ENCODE data around the gene NAA30.

NAA30 gene

DNA sequence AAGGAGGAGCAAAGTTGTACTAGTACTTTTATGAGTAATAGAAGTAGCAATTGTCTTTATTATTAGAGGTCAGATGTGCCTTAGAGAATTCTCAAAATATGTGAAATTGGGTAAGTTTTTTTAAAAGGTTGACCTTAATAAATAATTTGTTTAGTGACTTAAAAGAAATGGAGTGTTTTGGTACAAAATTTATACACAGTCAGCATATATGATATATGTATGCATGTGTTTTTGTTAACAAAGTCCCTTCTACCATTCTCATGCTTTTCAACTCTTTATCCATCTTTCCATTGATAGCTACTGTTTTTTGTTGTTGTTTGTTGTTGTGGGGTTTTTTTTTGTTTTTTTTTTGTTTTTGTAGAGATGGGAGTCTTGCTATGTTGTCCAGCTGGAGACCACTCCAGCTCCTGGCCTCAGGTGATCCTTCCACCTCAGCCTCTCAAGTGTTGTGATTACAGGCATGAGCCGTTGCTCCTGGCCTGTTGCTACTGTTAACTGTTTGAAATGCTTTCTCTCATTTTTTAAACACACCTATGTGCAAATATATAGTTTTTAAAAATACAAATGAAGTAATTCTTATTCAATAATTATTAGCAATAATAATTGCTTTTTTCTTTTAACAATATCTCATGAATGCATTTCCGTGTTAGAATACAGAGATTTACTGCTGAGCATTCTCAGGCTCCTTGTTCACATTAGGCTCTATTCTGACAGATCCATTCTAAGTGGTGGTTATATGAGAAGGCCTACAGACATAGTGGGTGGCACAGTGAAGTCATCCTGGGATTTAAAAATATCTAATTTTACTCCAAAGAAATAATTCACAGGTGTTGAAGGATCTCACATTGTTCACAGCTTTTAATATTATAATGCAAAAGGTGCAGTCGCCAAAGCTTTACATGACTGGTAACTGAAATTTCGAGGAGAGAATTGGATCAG lies 10.4 kb downstream of the NAA30 start:
- DNase-seq, result no peak

GRCh38 chr14:57401501-57401900 lies 11.1 kb downstream of the NAA30 start:
- no peak for DNase-seq

GRCh38 chr14:57402173-57402852 lies 11.9 kb downstream of the NAA30 start:
- no peak for DNase-seq

DNA sequence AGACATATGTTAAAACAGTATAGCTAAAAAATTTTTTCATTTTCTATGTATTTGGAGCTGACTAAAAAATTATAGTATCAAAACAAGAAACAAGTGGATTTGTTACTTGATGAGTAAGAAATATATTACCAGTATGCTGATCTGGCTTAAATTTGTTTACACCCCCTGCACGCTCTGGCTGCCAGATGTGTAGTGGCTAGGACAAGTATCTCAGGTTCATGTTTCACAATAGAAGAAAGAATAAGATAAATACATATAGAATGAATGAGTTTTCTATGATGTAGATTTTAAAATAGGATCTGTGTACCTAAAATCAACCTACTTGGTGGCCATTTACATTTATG lies 13.1 kb downstream of the NAA30 start:
- no peak for DNase-seq

DNA sequence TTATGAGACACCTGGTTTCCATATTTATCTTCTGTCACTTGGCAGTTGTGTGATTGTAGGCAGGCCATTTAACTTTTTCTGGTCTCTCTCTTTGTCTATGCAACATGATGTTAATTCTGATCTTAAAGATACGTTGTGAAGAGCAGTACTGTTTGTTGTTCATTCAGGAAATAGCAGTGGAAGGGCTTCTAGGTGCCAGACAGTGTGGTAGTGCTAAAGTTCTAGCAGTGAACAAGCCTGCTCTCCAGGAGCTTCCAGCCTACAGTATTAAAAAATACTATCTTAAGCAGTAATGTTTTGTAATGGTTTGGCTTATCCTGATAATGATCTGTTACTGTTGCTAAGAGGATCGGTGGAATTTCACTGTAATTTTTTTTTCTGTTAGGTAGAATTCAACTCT lies 15.2 kb downstream of the NAA30 start:
- DNase-seq, result no peak

GRCh38 chr14:57408037-57408436 lies 17.7 kb downstream of the NAA30 start:
- no peak for DNase-seq

GRCh38 chr14:57408634-57409033 lies 18.2 kb downstream of the NAA30 start:
- no peak for DNase-seq

DNA sequence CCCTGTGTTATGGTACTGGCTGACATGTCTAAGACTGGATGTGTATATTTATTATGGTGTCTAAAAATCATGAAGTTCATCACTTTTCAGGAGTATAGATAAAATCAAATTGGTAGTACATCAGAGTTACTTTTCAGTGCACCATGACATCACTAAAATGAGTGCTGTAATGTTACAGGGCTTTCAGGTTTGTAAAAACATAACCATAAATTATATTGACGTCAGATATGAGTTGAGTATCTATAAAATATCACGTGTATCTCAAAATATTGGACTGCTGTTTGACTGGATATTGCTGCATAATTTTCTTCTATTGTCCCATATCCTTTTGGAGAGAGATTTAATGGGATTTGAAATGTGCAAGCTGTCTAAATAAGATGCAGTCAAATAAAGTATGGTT lies 22.0 kb downstream of the NAA30 start:
- DNase-seq, result no peak

DNA sequence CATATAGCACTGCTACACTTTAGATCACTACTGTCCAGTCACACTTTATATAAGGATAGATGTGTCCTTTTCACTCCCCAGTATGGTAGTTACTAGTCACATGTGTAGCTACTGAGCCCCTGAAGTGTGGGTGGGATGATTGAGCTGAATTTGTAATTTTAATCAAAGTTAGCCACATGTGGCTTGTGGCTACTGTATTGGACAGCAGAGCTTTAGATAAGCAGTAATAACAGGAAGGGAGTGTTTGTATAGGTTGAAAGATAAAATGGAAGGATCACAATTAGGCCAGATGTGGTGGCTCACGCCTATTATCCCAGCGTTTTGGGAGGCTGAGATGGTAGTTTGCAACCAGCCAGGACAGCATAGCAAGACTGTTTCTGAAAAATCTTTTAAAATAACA lies 23.5 kb downstream of the NAA30 start:
- no peak for DNase-seq

DNA sequence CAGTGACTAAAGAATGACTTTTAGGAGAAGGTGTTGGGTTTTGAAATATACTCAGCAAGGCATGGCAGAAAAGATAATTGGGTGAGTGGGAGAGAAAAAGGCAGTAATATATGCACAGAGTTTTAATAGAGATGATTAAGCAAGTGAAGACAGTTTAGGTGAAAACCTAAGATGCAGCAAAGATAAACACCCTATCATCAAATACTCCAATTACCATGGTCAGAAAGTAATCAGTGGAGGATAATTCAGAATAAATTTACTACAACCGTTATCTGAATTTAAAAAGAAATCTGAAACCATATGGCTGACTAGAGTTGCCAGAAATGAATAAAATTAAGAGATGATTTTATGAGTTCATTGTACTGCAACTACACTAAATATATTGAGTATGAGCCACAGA lies 26.8 kb downstream of the NAA30 start:
- DNase-seq, result no peak

GRCh38 chr14:57418999-57419398 lies 28.6 kb downstream of the NAA30 start:
- no peak for DNase-seq

GRCh38 chr14:57420033-57420432 lies 29.6 kb downstream of the NAA30 start:
- no peak for DNase-seq

- DNase-seq, result no peak
Measured at GRCh38 chr14:57420986-57421385, 30.6 kb downstream of the NAA30 start.

DNA sequence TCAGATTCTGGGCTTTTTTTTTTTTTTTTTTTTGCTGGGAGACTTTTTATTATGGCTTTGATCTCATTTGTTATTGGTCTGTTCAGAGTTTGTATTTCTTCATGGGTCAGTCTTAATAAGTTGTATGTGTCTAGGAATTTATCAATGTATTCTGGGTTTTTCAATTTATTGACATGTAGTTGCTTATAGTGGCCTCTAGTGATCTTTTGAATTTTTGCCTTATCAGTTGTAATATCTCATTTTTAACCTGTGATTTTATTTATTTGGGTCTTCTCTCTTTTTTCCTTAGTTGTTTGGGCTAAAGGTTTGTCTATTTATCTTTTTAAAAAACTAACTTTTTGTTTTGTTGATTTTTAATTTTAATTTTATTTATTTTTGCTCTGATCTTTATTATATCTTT lies 45.5 kb downstream of the NAA30 start:
- no peak for DNase-seq

GRCh38 chr14:57461777-57462320 lies 71.5 kb downstream of the NAA30 start:
- no peak for DNase-seq

- DNase-seq, result no peak
Measured at GRCh38 chr14:57462551-57462950, 72.2 kb downstream of the NAA30 start.

DNA sequence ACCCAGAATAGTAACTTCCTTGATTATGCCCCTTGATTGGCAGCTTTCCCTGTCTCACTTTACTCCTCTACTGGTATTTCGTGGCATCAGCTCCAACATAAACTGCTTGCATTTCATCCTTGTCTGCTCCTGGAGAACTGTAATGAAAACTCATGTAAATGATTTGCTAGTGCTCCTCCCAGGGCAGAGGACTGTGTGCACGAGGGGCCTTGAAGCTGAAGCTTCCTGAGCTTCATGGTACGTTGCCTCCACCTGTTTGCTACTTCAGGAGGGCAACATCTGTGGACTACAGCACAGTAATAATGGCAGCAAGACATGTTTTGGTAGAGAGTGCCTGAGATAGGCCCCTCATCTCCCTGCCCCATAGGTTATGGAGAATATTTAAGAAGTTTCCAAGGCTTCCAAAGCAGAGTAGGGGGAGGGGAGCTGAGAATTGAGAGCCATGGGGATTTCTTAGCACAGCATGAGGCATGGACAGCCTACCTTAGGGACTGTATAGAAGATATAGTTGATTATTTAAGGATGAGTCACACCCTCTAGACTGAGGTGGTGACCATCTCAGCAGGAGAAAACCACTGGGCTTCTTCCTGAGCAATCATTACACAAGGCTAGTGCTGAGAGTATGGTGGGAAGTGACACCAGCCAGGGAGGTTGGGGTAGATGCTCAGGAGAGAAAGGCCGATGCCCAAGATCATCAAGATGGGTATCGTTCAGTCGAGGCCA lies 73.8 kb downstream of the NAA30 start:
- no peak for DNase-seq
